ENCODE data around the gene DAND5.
"Not testable (repeated sequence)": the region's sequence is repeated elsewhere in the genome, so short reads cannot be mapped to it uniquely, and the experiment has no call there.

The DAND5 gene

GRCh38 chr19:12946092-12946721, 23.2 kb upstream of the DAND5 start:
- peak; percentile 42 for DNase-seq

- DNase-seq: no peak
Observed at GRCh38 chr19:12946731-12947496, 22.5 kb upstream of the DAND5 start.

DNA sequence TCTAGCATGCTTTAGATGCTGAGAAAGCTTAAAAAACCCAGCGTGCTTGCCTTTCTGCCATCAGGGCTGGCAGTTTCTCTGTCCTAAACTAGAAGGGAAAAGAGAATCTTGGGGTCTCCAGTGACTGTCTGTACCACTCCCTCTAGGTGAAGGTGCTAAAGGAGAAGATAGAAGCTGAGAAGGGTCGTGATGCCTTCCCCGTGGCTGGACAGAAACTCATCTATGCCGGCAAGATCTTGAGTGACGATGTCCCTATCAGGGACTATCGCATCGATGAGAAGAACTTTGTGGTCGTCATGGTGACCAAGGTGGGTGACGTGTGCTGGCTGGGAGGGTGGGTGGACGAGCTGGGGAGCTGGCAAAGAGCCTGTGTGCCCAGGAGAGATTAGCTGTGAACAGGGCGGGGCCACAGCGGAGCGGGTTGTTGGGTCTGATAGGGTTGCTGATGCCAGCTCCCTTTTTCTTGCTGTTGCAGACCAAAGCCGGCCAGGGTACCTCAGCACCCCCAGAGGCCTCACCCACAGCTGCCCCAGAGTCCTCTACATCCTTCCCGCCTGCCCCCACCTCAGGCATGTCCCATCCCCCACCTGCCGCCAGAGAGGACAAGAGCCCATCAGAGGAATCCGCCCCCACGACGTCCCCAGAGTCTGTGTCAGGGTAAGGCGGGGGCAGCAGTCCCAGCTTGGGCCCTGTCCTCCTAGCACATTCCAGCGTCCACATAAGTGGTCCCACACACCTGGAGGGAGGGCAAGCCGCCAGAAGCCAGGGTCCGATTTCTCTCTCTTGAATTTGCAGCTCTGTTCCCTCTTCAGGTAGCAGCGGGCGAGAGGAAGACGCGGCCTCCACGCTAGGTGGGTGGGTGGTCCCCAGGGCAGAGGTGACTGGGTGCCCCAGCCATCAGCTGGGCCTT, 21.4 kb upstream of the DAND5 start:
- DNase-seq: no peak

- no peak for DNase-seq
Observed at GRCh38 chr19:12948612-12949362, 20.6 kb upstream of the DAND5 start.

DNA sequence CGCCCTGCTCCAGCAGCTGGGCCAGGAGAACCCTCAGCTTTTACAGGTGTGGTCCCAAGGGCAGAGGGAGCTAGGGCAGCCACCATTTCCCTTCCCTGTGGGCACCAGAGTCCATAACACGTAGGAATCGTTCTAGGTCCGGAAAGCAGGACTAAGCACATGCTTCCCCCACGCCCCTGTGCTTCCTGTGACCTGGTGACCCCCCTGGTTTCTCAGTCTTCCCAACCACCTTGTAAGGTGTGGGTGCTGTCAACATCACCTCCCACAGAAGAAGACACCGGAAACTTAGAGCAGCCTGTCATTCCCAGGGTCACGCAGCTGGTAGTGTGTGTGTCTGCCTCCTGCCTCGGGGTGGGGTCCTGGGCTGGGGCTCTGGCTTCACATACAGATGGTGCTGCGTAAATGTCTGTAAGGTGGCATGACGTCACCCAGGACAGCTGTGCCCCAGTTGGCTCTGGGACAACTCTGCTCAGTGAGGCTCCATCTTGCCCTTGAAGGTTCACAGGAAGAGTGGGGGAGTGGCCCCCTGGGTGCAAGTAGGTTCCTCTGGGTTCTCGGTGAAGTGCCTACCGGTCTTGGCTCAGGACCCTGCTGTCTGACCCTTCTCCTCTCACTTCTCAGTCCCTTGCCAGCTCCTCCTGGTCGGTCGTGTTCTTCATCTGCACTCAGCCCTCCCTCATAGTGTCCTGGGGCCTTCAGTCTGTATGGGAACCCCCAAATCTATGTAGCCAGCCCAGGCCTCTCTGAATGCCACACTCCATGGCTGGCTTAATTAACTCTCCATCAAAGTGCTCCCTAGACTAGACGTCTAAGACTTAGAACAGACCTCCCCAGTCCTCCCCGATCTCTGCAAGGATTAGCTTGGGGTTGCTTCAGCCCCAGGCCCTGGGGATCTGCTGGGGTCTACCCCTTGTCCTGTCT, 19.8 kb upstream of the DAND5 start:
- DNase-seq: no peak

- DNase-seq: not testable (repeated sequence)
Observed at GRCh38 chr19:12952050-12952449, 17.3 kb upstream of the DAND5 start.

DNA sequence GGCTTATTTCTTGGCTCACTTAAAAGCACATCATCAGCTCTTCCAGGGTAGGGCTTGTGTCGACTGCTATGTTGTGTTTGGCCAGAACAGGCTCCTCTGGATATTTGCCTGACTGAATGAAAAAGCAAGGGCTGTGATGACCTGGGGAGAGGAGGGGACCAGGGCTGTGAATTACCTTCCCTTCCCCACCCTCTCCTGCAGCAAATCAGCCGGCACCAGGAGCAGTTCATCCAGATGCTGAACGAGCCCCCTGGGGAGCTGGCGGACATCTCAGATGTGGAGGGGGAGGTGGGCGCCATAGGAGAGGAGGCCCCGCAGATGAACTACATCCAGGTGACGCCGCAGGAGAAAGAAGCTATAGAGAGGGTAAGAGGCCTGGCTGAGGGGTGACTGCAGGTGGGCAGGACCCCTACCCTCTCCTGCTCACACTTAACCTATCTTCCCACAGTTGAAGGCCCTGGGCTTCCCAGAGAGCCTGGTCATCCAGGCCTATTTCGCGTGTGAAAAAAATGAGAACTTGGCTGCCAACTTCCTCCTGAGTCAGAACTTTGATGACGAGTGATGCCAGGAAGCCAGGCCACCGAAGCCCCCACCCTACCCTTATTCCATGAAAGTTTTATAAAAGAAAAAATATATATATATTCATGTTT, 16.8 kb upstream of the DAND5 start:
- peak; percentile 41 for DNase-seq

GRCh38 chr19:12953138-12953798, 16.1 kb upstream of the DAND5 start:
- peak; percentile 74 for DNase-seq

- DNase-seq: no peak
Observed at GRCh38 chr19:12953799-12954611, 15.4 kb upstream of the DAND5 start.

GRCh38 chr19:12954612-12954962, 14.8 kb upstream of the DAND5 start:
- DNase-seq: no peak

DNA sequence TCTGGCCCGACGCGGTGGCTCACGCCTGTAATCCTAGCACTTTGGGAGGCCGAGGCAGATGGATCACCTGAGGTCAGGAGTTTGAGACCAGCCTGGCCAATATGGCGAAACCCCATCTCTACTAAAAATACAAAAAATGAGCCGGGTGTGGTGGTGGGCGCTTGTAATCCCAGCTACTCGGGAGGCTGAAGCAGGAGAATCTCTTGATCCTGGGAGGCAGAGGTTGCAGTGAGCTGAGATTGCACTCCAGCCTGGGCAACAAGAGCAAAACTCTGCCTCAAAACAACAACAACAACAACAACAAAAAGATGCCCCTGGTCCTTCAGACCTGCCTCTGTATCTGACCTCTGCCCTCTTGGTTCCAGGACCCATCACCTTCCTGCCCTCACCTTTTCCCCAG, 13.8 kb upstream of the DAND5 start:
- not testable (repeated sequence) for DNase-seq

DNA sequence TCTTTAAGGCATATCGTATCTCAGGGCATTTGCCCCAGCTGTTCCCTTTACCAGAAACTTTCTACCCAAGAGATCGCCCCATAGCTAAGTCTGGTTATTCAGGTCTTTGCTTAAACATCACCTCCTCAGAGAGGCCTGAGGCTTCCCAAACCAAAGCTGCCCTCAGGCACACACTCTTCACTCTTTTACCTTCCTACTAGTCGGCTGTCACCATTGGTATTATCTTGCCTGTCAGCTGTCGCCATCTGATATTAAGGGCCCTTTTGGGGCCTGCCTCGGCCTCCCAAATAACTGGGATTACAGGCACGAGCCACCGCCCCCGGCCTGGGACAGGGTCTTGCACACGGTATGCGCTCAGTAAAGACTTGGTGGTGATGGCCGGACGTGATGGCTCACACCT, 13.4 kb upstream of the DAND5 start:
- no peak for DNase-seq

GRCh38 chr19:12956446-12957388, 12.7 kb upstream of the DAND5 start, which contains the start of gene GADD45GIP1:
GADD45GIP1 (minus strand) TSS chr19:12957223; CDS start chr19:12957212, 11 bp downstream.
- DNase-seq: peak; percentile 42

- DNase-seq: not testable (repeated sequence)
Observed at GRCh38 chr19:12957389-12957952, 11.9 kb upstream of the DAND5 start.

DNA sequence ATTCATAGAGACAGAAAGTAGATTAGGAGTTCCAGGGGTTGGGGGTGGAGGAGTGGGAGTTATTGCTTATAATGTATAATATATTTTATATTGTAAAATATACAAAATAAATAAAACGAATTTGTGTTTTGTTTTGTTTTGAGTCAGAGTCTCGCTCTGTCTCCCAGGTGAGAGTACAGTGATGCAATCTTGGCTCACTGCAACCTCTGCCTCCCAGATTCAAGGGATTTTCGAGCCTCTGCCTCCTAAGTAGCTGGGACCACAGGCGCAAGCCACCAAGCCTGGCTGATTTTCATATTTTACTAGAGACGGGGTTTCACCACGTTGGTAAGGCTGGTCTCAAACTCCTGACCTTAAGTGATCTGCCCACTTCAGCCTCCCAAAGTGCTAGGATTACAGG, 9.9 kb upstream of the DAND5 start:
- no peak for DNase-seq

DNA sequence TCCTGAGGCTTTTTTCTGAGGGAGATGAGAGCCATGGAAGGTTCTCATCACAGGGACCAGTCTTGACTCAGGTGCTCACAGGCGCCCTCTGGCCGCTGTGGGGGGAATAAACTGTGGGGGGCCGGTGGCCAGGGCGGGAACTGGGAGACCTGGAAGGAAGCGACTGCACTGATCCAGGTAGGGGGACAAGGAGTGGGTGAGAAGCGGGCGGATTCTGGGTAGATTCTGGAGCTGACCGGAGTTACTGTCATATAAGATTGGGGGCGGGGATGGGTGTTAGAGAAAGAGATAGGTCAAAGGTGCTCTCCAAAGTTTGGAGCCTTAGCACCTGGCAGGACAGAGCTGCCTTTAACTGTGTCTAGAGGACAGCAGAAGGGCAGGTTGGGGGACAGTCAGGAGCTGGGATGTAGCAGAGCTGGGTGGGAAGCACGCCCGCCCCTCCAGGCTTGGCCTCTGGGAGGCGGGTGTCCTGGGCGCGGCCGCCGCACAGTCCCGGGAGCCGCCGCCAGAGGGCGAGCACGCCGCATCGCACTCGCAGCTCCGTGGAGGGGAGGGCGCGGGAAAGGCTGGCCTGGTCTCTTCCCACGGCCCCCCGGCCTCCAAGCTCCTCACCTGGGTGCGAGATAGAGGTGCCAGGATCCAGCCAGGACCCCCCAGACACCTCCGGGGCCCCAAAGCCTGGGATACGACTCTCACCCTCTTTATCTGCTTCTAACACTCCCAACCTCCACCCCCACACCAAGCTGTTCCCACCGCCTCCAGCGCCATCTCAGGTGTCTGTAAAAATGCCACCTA, 4.2 kb upstream of the DAND5 start:
- peak; percentile 72 for DNase-seq

- no peak for DNase-seq
Observed at GRCh38 chr19:12965812-12966135, 3.6 kb upstream of the DAND5 start.

Measured in NCI-H1092 (cell line).